Measurements from ENCODE around the gene ARHGAP23.

Gene ARHGAP23

DNA sequence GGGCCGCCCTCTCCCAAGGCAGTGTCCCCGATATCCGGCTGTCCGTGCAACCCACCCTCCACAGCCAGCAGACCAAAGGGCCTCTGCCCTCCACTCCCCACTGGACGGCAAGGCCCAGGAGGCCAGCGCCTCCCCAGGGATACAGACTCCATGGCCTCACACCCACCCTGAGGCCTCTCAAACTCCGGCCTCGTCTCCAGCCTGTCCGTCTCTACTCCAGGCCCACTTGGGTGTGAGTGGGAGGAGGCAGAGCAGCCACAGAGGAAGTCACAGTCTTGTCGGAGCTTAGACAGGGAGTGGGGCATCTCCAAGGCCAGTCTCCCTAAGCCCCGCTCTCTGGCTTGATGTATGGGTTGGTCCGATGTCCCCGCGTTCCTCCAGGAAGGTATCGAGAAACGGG, 104.2 kb downstream of the ARHGAP23 start:
- no peak for DNase-seq

DNA sequence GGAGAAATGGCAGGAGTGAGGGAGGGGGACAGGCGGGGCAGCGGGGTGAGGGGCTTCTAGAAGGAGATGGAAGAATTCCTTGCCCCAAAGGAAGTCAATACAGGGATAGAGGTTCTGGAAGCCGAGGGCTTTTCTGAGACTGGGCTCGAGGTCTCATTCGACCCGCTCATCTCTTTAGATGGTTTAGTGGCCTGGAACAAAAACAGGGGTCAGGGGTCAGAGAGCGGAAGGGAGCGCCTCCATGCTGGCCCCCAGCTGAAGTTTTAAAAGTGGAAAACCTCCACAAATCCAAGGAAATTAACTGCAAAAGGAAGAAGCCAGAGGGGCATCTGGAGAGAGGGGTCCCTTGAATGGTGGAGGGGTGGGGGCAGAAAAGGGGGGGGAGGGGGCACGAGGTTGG, 105.0 kb downstream of the ARHGAP23 start:
- DNase-seq: no peak

DNA sequence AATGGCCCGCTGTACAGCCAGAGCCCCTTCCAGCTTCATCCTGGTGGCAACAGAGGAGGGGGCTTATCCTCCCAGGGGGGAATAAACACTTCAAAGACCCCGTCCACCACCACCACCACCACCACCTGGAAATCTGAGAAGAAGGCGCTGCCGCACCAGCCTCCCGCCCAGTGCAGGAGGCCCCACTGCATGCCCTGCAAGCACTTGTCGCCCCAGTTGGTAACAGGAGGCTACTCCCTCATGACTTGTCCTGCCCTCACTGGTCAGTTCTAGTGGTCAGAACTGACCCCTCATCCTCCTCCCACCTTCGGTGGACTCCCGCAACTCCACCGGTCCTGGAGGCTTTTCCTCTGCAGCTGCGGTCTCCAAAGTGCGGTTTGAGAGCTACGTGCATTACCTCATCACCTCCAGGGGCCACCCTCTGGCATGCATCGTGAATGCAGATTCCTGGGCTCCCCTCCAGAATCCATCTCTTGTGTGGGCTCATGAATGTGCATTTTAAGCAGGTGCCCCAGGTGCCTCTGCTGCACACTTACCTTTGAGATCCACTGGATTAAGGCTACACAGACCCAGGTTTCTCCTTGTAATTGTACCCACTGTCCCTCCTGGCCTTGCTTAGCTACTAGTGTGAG, 105.7 kb downstream of the ARHGAP23 start:
- DNase-seq: no peak

DNA sequence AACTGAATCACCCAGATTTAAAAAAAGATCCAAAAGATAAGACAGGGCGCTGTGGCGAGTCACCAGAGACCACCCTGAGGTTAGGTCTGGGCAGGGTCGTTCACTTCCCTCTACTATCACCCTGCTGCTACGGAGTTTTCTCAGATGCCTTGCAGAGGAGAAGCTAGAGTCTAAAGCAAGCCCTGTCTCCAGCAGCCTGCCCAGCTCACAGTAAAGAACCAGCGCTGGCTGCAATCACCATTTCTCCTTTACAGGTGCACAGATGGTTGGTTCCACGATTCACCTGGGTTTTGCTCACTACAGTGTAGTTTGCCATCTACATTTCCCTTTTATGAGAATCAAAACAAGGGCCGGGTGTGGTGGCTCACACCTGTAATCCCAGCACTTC, 106.2 kb downstream of the ARHGAP23 start:
- DNase-seq: no peak

DNA sequence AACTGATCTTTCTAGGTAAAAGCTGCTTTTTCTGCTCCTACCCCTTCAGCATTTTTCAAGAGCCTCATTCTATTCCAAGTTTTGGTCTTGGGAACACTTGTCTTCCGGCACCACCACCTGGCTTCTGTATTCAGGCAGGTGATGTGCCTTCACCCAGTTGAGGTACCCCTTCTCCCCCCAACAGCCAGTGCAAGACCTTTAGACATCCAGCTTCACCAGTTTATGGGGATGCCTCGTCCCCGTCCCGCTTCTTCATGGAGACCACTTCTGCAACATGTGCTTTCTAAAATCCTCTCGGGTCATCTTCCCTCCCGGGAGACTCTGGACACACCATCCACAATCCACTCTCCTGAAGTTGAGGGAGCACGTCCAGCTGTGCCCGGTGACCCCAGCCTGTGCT, 107.6 kb downstream of the ARHGAP23 start:
- DNase-seq: no peak

DNA sequence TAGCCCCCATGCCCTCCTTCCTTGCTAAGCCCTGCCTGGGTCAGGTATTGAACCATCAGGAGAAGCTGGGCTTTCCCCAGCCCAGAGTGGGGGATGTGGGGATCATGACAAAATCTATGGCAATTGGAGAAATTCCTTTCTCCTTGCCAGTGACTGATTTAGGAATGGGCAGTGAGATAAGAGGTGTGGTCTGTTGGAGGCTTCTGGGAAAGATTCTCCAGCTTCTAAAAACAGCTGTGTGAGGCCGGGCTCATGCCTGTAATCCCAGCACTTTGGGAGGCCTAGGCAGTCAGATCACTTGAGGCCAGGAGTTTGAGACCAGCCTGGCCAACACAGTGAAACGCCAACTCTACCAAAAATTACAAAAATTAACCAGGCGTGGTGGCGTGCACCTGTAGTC, 108.4 kb downstream of the ARHGAP23 start:
- no peak for DNase-seq

DNA sequence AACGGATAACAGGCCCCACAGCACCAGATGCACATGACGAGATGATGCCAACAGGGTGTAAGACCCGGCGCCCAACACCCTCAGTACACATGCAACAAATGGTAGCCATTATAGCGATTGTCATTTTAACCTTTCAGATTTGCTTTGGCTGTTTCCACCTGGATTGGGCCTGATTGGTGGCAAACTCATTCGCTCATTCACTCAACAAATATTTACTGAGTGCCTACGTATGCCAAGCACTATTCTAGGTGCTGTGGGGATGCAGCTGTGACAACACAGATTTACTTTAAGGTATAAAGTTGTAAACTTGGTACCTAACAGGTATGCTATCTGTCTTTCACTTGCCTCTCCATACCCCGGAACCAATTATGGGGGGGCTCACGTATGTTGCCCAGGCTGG, 110.6 kb downstream of the ARHGAP23 start:
- DNase-seq: no peak

DNA sequence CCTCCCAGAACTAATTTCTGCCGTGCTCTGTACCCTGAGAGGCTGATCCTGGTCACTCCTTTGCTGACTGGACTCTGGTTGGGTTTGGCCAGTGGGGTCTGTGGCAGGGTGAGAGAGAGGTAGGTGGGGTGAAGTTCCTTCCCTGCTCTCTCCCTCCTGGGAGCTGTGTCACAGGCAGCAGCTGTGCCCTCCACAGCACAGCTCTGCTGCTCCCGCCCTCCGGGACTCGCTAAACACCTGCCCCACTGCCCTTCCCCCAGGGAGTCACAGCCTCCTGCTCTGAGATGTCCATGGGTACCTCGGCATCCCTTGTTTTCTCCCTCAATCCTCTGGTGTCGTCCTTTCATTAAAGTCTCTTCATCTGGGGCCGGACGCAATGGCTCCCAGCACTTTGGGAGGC, 111.1 kb downstream of the ARHGAP23 start:
- no peak for DNase-seq

DNA sequence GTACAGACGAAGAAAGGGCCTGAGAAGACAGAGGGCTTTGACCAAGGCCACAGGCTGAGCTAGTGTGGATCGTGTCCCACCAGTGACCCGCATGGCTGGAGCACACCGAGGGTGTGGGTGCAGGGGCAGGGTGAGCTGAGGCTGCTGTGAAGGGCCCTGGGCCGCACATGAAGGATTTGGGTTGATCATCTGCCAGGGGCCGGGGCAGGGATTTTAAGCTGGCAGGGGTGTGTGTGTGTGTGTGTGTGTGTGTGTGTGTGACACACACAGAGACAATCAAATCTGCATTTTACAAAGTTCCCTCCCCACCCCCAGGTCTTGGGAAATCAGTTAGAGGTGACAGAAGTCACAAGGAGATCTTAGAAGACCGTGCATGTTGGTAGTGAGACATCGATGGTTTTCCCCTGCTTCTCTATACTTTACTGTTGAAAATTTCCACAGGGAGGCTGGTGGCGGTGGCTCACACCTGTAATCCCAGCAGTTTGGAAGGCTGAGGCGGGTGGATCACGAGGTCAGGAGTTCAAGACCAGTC, 112.3 kb downstream of the ARHGAP23 start:
- DNase-seq: no peak

DNA sequence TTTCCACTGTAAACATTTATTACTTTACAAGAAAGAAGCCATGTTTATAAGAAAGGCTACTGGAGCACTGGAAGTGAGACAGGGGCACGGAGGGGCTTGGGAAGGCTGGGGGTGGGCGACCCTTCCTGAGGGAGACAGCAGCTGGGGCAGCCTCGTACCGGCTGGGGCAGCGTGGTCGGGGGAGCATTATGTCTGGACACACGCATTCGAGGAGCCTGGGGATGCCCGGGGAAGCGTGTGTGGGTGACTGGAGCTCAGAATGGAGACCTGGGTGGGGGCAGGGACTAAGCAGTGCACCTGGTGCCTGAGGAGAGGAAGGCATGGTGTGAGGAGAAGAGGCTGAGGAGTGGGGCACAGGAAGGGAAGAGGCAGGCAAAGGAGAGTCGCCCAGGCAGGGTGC, 113.0 kb downstream of the ARHGAP23 start:
- DNase-seq: no peak

DNA sequence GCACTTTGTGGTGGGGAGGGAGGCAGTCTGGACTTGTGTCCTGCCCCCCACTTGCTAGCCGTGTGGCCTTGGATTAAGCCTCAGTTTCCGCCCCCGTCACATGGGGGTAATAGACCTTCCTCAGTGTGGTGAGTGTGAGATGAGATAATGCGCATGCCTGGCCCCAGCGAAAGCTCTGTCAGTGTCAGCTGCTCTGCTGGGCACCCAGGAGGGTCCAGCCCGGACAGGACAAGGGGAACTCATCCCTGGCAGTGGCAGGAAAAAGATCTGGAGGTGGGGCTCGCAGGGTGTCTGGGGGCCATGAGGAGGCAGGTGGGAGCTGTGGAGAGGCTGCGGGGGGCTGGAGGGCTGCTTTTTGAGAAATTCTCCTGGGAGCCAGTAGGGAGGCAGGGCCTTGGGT, 114.0 kb downstream of the ARHGAP23 start:
- DNase-seq: no peak

DNA sequence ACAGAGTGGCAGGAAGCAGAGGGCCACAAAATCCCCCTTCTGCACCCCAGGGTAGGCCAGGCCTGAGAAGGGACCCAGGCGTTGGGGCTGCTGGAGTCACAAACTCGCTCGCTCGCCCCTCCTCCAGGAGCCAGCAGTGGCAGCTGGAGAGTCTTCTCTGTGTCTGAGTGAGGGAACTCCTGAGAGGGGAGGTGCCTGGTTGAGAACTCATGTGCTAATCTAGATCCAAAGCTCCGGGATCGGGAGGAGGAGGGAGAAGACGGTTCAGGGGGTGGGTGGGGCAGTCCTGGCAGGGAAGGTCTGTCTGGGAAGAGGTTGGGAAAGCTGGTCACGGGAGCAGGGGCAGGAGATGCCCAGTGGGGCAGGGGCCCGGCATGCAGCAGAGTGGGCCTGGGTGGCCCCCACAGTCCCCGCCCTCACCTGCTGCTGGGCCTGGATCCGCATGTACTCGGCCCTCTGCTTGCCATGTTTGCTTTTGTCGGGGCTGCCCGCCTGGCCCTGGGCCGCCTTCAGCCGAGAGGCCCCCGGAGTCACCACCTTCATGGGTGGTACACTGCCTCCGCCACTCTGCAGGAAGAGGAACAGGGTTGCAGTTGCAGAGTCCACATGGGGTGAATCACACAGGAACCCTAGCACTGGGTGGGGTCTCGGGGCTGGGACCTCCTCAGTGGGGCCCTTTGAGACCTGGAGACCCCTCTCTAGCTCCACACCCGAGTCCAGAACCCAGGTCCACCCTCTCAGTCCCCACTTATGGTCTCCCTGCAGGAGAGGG, 115.3 kb downstream of the ARHGAP23 start:
- no peak for DNase-seq

DNA sequence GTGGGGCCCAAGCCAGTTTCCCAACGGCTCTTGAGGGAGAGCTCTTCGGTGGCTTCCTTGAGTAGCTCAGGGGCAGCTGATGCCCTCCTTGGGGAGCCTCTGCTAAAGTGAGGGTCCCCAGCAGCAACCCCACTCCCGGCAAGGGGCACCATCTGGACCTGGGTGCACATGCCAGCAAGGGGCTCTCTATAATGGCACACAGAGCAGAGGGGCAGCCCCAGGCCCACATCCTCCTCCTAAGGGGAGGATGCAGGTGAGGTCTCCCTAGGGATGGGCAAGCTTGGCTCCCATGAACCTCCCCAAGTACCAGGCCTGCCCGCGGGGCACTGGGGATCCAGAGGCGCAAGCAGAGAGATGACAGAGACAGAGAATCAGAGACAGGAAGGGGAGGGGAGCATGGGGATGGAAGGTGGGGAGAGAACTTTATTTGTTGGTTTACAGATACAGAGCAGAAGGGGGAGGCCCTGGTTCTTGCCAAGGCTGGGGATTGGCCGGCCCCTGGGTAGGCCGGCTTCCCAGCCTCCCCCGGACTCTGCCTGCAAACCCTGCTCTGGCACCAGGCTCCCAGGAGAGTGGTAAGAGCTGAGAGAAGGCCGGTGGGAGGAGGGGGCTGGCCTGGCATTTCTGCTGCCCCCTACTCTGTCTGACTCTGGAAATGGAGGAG, 116.0 kb downstream of the ARHGAP23 start:
- no peak for DNase-seq

DNA sequence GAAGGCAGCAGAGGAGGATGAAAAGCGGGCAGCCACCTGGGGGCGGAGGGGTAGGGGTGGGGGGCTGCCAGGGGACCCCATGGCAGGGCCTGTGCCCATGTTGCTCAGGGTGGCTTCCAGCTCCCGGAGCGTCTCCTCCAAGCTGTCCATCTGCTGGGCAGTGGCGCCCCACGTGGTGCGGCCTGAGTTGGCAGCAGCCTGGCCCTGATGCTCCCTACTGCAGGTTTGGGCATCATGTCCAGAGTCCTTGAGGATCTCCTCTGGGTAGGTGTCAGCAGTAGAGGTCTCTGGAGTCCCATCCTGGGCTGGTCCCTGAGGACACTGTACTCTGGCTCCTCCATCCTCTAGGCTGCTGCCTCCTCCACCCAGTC, 116.6 kb downstream of the ARHGAP23 start:
- no peak for DNase-seq

DNA sequence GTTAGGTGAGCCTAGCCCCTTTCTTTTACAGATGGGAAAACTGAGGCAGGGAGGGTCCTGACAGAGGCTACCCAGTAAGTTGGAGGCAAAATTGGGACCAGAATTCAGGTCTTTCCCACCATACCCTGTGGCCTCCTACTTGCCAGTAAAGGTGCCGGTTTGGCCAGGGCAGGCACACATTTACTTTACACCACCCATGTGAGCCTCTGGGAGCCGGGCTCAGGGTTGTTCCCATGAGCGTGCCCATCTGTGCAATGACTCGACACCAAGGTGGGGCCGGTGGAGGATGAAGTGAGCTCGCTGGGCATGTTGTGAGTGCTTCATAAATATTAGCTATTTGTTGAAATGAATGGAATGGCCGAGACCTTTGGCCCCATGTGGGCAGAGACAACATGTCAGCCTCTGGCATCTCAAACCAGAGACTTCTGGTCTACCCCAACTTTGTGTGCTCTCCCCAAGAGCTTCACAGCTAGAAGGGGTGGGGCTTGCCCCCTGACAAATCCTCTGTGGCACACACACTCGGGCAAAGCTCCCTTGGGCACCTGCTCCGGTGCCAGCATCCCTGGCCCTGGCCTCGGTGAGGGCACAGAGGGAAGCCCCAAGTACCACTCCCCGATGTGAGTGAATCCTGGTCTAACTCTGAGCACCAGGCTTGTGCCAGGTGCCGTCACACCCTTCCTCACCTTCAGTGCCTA, 117.4 kb downstream of the ARHGAP23 start:
- DNase-seq: no peak

DNA sequence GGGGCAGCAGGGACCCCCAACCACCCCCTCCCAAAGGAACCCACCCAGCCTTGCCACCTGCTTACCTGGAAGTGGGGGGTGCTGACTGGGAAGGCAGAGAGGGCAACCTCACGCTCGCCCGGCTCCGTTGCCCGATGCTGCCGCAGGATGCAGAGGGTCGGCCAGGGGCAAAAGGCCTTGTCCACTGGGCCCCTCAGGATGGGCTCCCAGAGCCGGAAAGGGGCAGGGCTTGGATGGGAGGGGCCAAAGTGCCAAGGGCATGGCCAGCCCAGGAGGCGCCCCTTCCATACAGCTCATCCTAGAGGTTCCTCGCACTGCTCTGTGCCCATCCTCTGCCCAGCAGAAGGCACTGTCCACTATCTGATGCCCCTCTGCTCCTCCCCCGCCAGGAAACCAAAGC, 118.1 kb downstream of the ARHGAP23 start:
- no peak for DNase-seq

DNA sequence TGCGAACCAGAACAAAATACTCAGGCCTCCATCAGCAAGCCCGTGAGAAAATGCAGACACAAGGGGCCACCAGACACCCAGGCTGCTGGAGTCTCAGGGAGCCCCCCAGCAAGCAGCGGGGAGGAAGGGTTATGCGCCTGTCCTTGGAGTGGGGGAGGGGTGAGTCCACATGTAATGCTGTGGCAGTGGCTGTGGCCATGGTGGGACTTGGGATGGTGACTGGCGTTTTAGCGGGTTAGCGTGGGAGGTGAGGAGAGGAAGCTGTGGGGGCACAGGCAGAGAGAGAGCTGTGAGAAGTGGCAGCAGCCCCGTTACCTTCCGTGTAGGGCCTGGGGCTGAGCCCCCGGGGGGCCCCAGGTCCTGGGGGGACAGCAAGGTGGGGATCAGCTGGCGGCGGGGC, 119.2 kb downstream of the ARHGAP23 start:
- no peak for DNase-seq

DNA sequence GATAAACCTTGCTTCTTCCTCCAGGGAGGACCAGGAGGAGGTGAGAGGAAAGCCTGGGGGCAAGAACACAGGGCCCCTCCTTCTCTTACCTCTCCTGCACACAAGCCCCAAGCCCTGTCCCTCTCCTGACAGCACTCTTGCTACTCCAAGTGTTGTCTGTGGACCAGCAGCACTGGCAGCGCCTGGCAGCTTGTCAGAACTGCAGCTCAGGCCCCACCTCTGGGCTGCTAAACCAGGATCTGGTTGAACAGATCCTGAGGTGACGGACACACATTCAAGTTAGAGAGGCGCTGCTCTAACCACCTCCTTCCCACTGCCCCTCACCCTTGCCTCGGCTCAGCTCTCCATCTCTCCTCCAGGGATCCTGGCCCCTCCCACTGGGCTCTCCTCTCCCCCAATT, 121.0 kb downstream of the ARHGAP23 start:
- no peak for DNase-seq

DNA sequence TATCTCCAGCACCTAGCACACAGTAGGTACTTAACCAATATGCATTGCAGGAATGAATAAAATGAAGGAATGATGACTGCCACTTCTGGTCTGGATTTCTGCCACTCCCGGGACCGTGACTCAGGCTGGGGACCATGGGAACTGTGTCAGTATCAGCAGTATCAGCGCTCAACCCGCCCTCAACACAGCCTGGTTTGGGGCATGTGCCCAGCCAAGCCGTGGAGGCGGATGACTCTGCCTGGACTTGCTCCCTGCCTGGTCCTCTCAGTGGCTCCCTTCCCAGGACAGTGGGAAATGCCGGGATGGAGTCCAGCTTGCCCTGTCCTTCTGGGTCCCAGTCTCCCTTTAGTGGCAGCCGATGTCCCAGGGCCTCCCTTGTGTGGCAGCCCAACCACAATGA, 122.4 kb downstream of the ARHGAP23 start:
- DNase-seq: no peak

DNA sequence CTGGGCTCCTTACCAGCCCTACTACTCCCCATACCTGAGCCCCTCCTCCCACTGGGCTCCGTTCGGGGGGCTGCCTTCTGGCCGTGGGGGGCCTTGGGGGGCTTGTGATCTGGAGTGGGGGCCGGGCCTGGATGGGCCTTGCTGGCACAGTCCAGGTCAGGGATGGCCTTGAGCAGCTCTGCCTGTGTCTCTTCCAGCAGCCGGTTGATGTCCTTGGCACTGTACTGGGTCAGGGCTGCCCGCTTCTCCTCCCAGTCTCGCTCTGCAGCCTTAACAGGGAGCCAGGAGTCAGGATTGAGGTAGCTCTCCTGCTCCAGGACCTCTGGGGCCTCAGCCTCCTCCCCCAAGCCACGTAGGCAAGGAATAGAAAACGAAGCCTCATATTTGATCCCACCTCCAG, 122.9 kb downstream of the ARHGAP23 start:
- DNase-seq: no peak

DNA sequence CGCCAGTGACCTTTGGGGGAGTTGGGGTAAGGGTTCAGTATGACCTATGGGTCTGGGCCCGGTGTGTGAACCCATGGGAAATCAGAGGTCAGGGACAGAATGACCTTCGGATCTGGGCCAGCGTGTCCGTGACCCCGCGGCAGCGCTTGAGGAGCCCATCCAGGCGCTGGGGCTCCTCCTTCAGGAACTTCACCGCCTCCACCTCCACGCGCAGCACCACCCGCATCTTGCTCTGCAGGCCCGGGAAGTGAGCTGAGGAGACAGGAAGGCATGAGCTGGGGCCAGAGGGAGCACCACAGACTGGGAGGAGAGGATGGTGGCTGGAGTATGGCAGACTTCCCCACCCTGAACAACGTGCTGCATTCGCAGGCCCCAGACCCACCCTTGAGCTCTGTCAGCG, 124.1 kb downstream of the ARHGAP23 start:
- no peak for DNase-seq

DNA sequence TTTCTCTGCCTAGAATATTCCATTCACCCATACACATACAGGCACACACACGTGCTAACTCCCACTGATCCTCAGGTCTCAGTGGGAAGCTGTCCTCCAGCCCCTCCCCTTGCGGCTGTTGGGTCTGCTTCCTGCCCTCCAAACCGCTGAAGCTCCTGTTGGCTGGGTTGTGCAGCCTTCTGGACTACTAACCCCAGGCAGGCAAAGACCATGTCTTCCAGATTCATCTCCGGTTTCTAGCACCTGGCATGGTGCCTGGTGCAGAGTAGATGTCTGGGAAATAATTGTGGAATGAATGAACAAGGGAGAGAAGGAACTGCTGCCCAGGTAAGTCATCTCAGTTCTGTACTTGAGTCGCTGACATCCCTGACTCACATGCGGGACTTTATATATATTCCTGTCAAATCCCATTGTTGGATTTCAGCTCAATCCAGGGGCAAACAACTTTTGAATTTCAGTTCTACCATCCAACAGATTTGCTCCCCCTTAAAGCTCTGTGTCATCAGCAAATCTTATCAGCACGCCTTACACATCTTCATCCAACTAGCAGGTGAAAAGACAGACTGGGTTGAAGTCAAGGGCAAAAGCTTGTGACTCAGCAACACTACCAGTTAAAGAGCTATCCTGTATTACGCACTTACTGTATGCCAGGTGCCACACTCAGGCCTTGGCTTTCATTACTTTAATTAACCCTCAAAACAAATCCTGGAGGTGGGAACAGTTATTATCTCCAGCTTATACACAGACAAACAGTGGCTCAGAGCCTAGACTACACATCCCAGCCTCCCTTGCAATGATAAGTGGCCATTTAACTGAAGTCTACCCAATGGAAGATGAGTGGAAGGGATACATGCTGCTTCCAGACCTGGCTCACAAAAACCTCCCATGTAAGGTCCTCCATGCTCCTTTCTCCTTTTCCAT, 126.4 kb downstream of the ARHGAP23 start:
- DNase-seq: no peak

Data from femur (tissue), 1 donor.